HG03520 (cell line): Measurements from ENCODE around the gene LAMA5.

Experiments
- ATAC-seq: cut with Tn5 transposase; IDR thresholded peaks from one replicate; pipeline ENCODE4 v1.9.1; 2021; ENCODE audit warnings: mild to moderate bottlenecking, moderate library complexity; ENCODE audit not compliant: unreplicated experiment

LAMA5 gene

DNA sequence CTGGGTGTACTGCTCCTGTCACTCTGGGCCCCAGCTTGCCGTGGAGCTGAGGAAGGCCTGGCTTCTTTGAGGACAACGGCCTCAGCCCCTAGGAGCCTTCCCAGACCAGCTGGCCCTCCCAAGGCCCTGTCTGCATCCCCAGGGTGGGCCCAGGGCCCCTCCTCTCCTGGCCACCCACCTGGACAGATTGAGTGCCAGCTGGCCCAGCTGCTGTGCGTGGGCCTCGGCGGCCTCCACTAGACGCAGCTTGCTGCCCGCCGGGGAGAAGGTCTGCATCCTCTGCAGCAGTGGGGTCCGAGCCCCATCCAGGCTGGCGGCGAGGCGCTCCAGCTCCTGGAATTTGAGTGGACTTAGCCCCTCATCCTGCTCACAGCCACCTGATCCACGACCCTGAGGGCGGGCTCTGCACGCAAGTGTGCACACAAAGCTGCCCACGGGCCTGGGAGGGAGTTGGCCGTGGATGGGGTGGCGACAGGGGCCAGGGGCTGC, 49.9 kb downstream of the LAMA5 start:
- no peak for ATAC-seq

DNA sequence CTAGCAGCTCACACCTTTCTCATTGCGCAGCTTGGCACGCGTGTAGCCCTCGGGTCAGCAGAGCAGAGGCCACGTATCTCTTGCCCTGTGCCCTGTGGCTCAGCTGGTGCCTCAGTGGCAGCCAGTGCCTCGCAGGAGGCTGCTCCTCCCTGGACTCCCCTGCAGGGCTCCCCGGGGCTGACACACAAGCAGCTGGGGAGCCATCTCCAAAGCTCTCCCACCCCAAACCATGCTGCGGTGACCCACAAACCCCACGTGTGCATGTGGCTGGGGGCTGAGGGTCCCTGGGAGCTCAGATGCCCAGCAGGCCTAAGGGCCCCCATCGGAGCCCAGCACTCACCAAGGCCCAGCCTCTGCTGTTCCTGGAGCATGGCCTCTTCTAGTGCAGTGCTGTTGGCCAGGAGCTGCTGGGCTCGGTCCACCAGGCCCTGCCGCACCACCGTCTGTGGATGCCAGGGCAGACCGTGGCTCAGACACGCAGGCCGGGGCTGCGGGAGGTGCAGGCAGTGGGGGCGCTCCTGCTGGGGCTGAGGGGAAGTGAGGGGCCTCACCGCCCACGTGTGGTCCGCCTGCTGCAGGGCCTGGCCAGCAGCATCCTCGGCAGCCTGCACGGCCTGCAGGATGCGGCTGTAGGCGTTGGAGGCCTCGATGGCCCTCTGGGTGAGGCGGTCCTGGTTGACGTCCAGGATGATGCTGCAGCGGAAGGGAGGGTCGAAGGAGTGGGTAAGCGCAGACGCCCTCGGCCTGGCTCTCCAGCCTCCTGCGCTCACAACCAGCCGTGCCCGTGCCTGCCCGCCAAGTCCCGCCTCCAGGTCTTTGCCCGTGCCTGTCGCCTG, 50.6 kb downstream of the LAMA5 start:
- ATAC-seq: no peak

DNA sequence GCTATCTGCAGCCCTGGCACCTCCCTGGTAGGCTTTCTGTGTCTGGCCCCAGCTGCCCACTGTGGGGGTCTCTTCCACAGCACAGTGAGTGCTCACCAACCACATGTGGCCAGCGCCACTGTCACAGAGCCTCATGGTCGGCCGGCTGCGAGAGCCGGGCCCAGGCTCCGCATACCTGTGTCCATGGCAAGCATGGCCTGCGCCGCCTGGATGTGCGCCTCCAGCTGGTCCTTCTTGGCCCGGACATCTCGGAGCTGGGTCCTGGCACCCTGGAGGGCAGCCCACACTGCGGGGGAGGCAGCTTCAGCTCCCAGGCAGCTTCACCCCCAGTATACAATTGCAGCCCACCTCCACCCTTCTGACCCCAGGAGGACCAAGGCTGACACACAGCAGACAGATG, 51.3 kb downstream of the LAMA5 start:
- no peak for ATAC-seq

GRCh38 chr20:62314711-62315302, 52.3 kb downstream of the LAMA5 start:
- no peak for ATAC-seq

DNA sequence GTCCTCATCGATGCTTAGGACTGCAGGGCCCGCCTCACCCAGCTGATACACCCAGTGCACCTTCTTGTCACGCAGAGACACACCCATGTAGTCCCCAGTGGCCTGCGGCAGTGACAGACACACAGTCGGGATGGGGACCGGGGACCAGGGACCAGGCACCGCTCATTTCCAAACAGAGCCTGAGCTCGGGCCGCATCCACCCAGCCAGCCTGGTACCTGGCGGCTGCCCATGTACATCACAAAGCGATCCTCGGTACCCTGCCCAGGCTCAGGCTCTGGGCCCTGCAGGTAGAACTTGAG, 52.8 kb downstream of the LAMA5 start:
- no peak for ATAC-seq

DNA sequence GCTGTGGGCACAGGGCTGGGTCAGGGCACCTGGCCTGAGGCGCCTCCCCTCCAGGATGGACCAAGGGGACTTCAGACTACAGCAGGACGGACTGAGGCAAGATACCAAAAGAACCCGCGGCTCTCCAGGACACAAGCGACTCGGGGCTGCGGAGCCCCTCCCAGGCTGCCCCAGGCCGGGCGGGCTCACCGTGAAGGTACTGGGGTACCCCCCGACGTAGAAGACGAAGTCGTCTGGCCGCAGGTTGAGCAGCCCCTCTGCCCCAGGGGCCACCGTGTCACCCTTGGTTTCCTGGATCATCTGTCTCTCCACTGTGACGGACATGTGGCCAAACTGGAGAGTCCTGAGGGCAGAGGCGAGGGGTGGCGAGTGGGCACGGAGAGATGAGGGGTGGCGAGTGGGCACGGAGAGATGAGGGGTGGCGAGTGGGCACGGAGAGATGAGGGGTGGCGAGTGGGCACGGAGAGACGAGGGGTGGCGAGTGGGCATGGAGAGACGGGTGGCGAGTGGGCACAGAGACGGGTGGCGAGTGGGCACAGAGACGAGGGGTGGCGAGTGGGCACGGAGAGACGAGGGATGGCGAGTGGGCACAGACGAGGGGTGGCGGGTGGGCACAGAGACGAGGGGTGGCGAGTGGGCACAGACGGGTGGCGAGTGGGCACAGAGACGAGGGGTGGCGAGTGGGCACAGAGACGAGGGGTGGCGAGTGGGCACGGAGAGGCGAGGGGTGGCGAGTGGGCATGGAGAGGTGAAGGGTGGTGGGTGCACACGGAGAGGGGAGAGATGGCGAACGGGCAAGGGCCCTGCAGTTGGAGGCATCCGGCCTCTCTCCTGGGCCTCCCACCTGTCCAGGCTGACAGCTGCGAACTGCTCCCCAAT, 53.4 kb downstream of the LAMA5 start:
- no peak for ATAC-seq

DNA sequence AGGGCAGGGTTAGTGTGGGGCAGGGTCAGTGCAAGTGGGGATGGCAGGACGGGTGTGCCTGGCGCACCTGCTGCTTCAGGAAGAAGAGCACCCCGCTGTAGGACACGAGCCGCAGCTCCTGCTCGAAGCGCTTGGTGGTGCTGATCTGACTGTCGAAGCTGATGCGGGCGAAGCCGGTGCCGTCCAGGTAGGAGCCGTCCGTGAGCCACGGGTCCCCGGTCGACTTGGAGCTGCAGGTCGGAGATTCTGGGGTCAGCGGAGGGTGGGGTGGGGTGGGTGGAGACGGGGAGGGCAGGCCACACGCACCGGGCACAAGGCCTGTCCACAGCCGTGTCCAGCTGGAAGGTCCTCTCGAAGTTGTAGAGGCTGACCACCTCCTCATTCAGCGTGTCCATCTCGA, 54.1 kb downstream of the LAMA5 start:
- ATAC-seq: no peak

GRCh38 chr20:62312662-62312977, 54.5 kb downstream of the LAMA5 start:
- no peak for ATAC-seq

DNA sequence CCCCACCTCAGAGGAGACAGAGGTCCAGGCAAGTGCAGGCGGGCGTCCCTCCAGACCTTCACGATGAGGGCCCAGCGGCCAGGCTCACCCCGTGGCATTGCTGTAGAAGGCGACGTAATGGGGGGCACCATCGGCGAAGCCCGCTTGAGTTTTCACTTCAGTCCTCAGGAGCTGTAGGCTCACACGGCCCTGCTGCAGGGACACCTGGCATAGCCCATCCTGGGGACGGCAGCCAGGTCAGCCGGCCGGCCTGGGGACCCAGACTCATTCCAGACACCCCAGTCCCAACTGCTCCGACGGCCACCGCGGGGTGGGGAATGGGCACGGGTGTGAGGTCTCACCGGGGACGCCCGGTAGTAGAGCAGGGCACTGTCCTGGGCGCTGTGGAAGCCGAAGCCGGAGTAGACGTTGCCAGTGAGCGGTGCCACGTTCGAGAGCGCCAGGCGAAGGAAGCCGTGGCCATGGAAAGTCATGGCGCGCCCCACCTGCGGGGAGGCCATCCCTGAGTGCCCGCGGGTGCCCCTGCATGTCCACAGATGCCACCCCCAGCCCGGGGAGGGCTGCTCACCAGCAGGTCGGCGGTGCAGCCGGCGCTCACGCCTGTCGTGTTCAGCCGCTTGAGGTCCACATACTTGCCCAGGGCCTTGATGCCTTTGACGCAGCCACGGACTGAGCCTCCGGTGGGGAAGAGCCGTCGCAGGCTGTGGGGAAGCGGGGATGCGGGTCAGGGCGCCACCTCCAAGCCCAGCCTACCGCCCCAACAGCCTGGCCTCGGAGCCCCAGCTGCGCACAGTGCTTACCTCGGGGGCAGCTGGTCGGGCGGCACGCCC, 55.1 kb downstream of the LAMA5 start:
- no peak for ATAC-seq

- no peak for ATAC-seq
Measured at GRCh38 chr20:62311150-62311549, 56.0 kb downstream of the LAMA5 start.

- no peak for ATAC-seq
Measured at GRCh38 chr20:62310757-62311121, 56.4 kb downstream of the LAMA5 start.

DNA sequence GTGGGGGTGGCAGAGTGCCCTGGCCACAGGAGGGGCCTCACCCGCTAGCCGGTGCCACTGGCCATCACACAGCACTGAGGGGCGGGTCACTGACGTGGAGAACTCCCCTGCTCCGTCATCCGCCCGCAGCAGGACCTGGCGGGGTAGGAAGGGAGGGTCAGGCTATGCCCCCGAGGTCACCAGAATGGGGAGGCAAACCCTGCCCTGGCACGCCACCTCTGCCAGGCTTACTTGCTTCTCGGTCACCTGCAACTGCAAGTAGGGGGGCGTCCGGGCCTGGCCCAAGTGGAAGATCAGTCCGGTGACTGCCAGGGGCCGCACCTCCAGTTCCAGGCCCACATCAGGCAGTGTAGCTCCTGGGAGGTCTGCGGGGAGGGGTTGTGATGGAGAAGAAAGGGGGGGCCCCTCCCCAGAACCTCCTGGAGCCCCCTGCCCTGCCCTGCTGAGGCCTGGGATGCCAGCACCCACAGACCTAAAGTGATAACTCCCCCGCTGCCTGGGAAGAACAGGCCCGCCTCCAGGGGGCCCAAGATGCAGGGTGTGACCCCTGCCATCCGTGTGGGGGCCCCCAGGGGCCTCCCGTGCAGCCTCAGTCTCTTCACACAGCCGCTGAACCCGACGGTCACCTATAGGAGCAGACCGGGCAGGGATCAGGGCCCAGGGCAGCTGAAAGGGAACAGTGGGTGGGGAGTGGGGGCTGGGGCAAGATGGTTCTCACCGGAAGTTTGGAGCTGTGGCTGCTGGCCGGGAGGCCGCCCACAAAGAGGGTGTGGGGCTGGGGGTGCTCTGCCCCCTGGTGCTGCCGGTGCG, 57.0 kb downstream of the LAMA5 start:
- ATAC-seq: no peak

GRCh38 chr20:62309198-62309944, 57.7 kb downstream of the LAMA5 start:
- no peak for ATAC-seq

DNA sequence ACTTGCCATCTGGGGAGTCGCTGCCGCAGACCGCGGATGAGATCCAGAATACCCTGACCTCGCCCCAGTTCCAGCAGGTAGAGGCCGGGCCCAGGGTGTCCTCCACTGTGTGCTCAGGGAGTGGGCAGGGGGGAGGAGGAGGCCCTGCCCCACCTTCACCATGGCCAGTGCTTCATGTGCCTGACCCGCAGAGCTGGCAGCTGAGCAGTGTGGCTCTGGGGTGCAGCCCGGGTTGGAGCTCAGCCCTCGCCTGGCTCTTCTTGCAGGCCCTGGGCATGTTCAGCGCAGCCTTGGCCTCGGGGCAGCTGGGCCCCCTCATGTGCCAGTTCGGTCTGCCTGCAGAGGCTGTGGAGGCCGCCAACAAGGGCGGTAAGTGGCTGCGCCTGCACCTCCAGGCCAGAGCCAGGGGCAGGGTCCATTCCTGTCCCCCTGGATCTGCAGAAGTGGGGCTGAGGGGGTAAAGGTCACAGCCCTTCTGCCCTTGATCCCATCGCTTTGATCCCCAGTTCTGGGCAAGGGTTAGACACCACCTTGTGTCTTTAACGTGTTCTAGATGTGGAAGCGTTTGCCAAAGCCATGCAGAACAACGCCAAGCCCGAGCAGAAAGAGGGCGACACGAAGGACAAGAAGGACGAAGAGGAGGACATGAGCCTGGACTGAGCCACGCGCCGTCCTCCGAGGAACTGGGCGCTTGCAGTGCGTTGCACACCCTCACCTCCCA, 58.9 kb downstream of the LAMA5 start:
- no peak for ATAC-seq

GRCh38 chr20:62307226-62308101, 59.6 kb downstream of the LAMA5 start:
- no peak for ATAC-seq

GRCh38 chr20:62306414-62307187, 60.5 kb downstream of the LAMA5 start:
- ATAC-seq: no peak

- ATAC-seq: no peak
Measured at GRCh38 chr20:62305765-62306413, 61.2 kb downstream of the LAMA5 start.
